ENCODE measurements around the gene CAMK1.

Gene CAMK1

DNA sequence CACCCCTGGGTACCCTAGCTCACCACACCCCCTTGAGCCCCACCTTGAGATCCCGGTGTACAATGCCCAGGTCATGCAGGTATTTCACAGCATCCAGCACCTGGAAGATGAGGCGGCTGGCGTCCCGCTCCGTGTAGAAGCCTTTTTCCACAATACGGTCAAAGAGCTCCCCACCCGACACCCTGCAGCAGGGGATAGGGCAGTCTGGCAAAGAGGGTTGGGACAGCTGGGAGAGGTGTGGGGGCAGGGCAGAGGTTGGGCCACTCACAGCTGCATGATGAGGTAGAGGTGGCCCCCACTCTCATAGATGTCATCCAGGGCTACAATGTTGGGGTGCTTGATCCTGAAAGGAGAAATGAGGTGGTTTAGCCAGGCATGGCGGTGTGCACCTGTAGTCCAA is 6.9 kb downstream of the CAMK1 start:
- no peak for DNase-seq (ENCODE audit: extremely low read depth, low read depth)
- H3K4me3 ChIP-seq (replicated peaks; ENCODE audit: low read depth, low read length) = no peak overlapping the region
- no peak for TF ChIP-seq CTCF (IDR thresholded peaks at IDR 0.05; ENCODE audit: low read depth, low read length, missing control alignments)

DNA sequence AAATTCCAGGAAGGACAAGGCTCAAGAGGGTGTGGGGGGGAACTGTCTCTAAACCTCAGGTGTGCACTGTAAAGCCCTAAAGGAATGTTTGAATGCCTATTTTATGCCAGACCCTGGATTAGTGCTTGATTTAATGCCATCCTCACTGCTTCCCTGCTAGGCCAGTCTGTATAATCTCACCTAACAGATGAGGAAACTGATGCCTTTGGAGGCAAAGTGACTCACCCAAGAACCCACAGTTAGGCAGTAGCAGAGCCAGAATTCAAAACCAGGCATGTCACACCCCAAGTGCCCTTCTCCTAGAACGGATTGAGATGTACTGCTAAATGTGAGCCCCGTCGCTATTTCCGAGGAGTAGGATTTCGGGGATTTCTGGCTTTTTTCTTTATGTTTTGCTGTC is 7.8 kb downstream of the CAMK1 start:
- TF ChIP-seq CTCF (IDR thresholded peaks at IDR 0.05; ENCODE audit: low read depth, low read length, missing control alignments) = no peak
- H3K4me3 ChIP-seq (replicated peaks; ENCODE audit: low read depth, low read length) = no peak overlapping the region
- DNase-seq (ENCODE audit: extremely low read depth, low read depth) = no peak

DNA sequence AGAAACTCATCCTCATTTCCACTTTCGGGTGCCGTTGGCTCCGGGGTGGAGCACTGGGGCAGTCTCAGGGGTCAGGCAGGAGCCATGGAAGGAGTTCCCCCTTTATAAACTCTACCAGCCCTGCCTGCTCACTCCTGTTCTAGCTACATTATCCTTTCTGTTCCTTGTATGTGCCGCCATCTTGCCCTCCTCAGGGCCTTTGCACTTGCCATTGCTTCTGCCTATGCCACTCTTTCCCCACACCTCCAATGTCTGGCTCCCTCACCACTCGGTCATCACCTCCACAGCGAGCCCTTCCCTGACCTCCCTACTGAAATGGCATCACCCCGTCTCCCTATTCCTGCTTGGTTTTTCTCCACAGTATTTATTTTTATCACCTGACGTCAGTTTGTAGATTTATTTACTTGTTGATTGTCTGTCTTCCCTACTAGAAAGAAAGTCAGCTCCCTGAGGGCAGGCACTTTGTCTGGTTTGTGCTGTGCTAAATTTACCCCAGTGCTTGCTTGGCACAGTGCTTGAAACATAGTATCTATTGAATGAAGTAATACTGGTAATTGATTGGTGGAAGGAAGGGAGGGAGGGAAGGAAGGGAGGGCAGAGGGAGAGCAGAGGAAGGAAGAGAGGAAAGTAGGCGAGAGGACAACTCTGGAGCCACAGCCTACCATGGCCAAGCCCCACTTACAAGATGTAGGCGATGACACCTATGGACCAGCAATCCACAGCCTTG is 8.8 kb downstream of the CAMK1 start:
- TF ChIP-seq CTCF (IDR thresholded peaks at IDR 0.05; ENCODE audit: low read depth, low read length, missing control alignments) = no peak
- DNase-seq (ENCODE audit: extremely low read depth, low read depth) = no peak

GRCh38 chr3:9757427-9757826 is 12.3 kb downstream of the CAMK1 start:
- no peak overlapping the region for H3K4me3 ChIP-seq (replicated peaks; ENCODE audit: low read depth, low read length)
- DNase-seq (ENCODE audit: extremely low read depth, low read depth) = no peak
- TF ChIP-seq CTCF (IDR thresholded peaks at IDR 0.05; ENCODE audit: low read depth, low read length, missing control alignments) = no peak

More for the DNA sequence above, 8.8 kb downstream of the CAMK1 start:
- H3K4me3 ChIP-seq (replicated peaks; ENCODE audit: low read depth, low read length) = no peak overlapping the region

- H3K4me3 ChIP-seq (replicated peaks; ENCODE audit: low read depth, low read length) = no peak overlapping the region
These were observed 15.1 kb downstream of the CAMK1 start for GRCh38 chr3:9754678-9755077.

DNA sequence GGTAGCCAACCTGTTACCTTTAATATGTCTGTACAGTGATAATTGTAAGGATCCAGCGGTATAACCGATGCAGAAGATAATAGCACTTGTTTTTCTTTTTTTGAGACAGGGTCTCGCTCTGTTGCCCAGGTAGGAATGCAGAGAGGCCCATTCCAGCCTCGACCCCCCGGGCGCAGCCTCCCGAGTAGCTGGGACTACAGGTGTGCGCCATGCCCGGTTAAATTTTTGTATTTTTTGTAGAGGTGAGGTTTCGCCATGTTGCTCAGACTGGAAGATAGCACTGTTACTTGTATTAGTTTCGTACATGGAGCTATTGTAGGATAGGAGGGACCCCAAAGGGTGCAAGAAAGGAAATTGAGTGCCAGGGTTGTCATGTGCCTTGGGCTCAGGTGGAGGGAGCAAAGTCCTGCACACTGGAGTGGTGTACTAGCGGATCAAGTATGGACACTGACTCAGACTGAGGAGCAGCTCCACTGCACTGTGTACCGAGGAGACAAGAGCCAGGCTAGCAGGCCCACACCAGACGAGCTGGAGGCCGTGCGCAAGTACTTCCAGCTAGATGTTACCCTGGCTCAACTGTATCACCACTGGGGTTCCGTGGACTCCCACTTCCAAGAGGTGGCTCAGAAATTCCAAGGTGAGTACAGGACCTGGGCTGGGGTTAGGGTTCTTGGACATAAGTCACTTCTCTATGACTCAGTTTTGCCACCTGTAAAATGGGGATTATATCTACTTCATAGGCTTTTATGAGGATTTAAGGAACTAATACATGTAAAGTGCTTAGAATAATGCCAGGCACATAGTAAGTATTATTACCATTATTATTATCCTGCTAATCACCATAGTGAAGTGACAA is 19.0 kb downstream of the CAMK1 start:
- no peak for DNase-seq (ENCODE audit: extremely low read depth, low read depth)
- H3K4me3 ChIP-seq (replicated peaks; ENCODE audit: low read depth, low read length) = peak overlapping the region; percentile 87
- TF ChIP-seq CTCF (IDR thresholded peaks at IDR 0.05; ENCODE audit: low read depth, low read length, missing control alignments) = no peak

More at GRCh38 chr3:9754678-9755077, 15.1 kb downstream of the CAMK1 start:
- no peak for TF ChIP-seq CTCF (IDR thresholded peaks at IDR 0.05; ENCODE audit: low read depth, low read length, missing control alignments)
- DNase-seq (ENCODE audit: extremely low read depth, low read depth) = no peak
